ENCODE measurements around the gene DYNC1LI2.
"Not testable (repeated sequence)": the region's sequence is repeated elsewhere in the genome, so short reads cannot be mapped to it uniquely, and the experiment has no call there.

Gene DYNC1LI2

GRCh38 chr16:66696669-66697630 is 54.5 kb downstream of the DYNC1LI2 start, which contains the start of gene CMTM4:
CMTM4 (minus strand) TSS chr16:66696743; CDS start chr16:66696525, 218 bp downstream.
- DNase-seq (ENCODE audit: low read depth in 2 of 2), result peak; percentile 44 to 68

GRCh38 chr16:66695935-66696668 is 55.3 kb downstream of the DYNC1LI2 start:
- no peak for DNase-seq (ENCODE audit: low read depth in 2 of 2)

- DNase-seq (ENCODE audit: low read depth in 2 of 2), result no peak
These were observed 55.9 kb downstream of the DYNC1LI2 start for GRCh38 chr16:66695471-66695934.

GRCh38 chr16:66693149-66693548 is 58.3 kb downstream of the DYNC1LI2 start:
- no peak for DNase-seq (ENCODE audit: low read depth in 2 of 2)

GRCh38 chr16:66692341-66692740 is 59.1 kb downstream of the DYNC1LI2 start:
- no peak for DNase-seq (ENCODE audit: low read depth in 2 of 2)

- no peak for DNase-seq (ENCODE audit: low read depth in 2 of 2)
These were observed 60.2 kb downstream of the DYNC1LI2 start for GRCh38 chr16:66691234-66691633.

GRCh38 chr16:66690106-66690847 is 61.1 kb downstream of the DYNC1LI2 start:
- DNase-seq (ENCODE audit: low read depth in 2 of 2), result no peak

- no peak for DNase-seq (ENCODE audit: low read depth in 2 of 2)
These were observed 62.1 kb downstream of the DYNC1LI2 start for GRCh38 chr16:66689282-66689681.

- no peak for DNase-seq (ENCODE audit: low read depth in 2 of 2)
These were observed 63.3 kb downstream of the DYNC1LI2 start for GRCh38 chr16:66687906-66688625.

- DNase-seq (ENCODE audit: low read depth in 2 of 2), result not testable (repeated sequence)
These were observed 65.8 kb downstream of the DYNC1LI2 start for GRCh38 chr16:66685501-66686115.

- no peak for DNase-seq (ENCODE audit: low read depth in 2 of 2)
These were observed 69.1 kb downstream of the DYNC1LI2 start for GRCh38 chr16:66682271-66682670.

GRCh38 chr16:66681676-66682075 is 69.7 kb downstream of the DYNC1LI2 start:
- DNase-seq (ENCODE audit: low read depth in 2 of 2), result no peak

GRCh38 chr16:66678337-66678736 is 73.1 kb downstream of the DYNC1LI2 start:
- DNase-seq (ENCODE audit: low read depth in 2 of 2), result no peak

GRCh38 chr16:66677836-66678235 is 73.6 kb downstream of the DYNC1LI2 start:
- no peak for DNase-seq (ENCODE audit: low read depth in 2 of 2)

- DNase-seq (ENCODE audit: low read depth in 2 of 2), result no peak
These were observed 74.2 kb downstream of the DYNC1LI2 start for GRCh38 chr16:66677179-66677578.

- DNase-seq (ENCODE audit: low read depth in 2 of 2), result no peak
These were observed 74.8 kb downstream of the DYNC1LI2 start for GRCh38 chr16:66676599-66676998.

GRCh38 chr16:66673691-66674090 is 77.7 kb downstream of the DYNC1LI2 start:
- DNase-seq (ENCODE audit: low read depth in 2 of 2), result no peak
